WTC11 (cell line): ENCODE measurements around the gene TJP3. TPM values are rescaled to one million over a fixed set of nuclear protein-coding genes. Genes with fewer than 3 reads are reported as not detected.
A peak's percentile ranks its signal among the peaks of the same experiment; 100 is the strongest.

Experiments used
- ATAC-seq: fragments of 200-7000 bp; cut with Tn5 transposase; 2 replicates; pipeline ENCODE4 v1.10.0; 2021; ENCODE audit warnings: mild to moderate bottlenecking, moderate library complexity
- CTCF ChIA-PET: fragments of 300-600 bp; sonication (Branson Sonifier 250); formaldehyde crosslinking; loops from one replicate; lab custom pipeline; 2021; ENCODE audit warnings: antibody characterized with exemption; lab: Charles Lee
- POLR2A ChIA-PET: fragments of 350-600 bp; sonication (Branson Sonifier 250); formaldehyde crosslinking; loops from one replicate; lab custom pipeline; 2021; ENCODE audit warnings: antibody characterized with exemption; lab: Charles Lee
- DNase-seq: peaks from one replicate; pipeline ENCODE4 v3.0.0; 2021; ENCODE audit warnings: low spot score
- H3K27ac Mint-ChIP-seq: 2 replicates; pipeline ENCODE4 v1.8.0; 2021; ENCODE audit warnings: mixed read lengths
- H3K27me3 Mint-ChIP-seq: 2 replicates; pipeline ENCODE4 v1.8.0; 2021; ENCODE audit warnings: low read depth, mild to moderate bottlenecking, moderate library complexity, mixed read lengths
- H3K36me3 Mint-ChIP-seq: 2 replicates; pipeline ENCODE4 v1.8.0; 2021; ENCODE audit warnings: mixed read lengths
- H3K4me1 Mint-ChIP-seq: 2 replicates; pipeline ENCODE4 v1.8.0; 2022; ENCODE audit warnings: mixed read lengths
- H3K4me3 Mint-ChIP-seq: 2 replicates; pipeline ENCODE4 v1.8.0; 2021; ENCODE audit warnings: mild to moderate bottlenecking, moderate library complexity, mixed read lengths
- H3K9me3 Mint-ChIP-seq: 2 replicates; pipeline ENCODE4 v1.8.0; 2021; ENCODE audit warnings: mixed read lengths
- AR ChIP-seq: fragments of 250-450 bp; sonication (Bioruptor Pico); IDR thresholded peaks from 2 replicates; pipeline ENCODE4 v1.9.0; 2021; ENCODE audit warnings: mild to moderate bottlenecking
- ATF1 ChIP-seq: sonication (generic); formaldehyde crosslinking; IDR thresholded peaks from 2 replicates; pipeline ENCODE4 v1.8.1; 2023; ENCODE audit warnings: mild to moderate bottlenecking, moderate library complexity, missing genetic modification reagents
- ATF6 ChIP-seq: sonication (generic); formaldehyde crosslinking; IDR thresholded peaks from 2 replicates; pipeline ENCODE4 v1.8.1; 2023; ENCODE audit warnings: mild to moderate bottlenecking, missing genetic modification reagents
- CREM ChIP-seq: sonication (generic); formaldehyde crosslinking; IDR thresholded peaks from 2 replicates; pipeline ENCODE4 v1.8.1; 2022; ENCODE audit warnings: mild to moderate bottlenecking, missing genetic modification reagents, moderate library complexity
- CTCF ChIP-seq: fragments of 200-600 bp; IDR thresholded peaks from 2 replicates; pipeline ENCODE4 v1.8.0; 2022; ENCODE audit warnings: antibody characterized with exemption
- E2F1 ChIP-seq: sonication (generic); formaldehyde crosslinking; IDR thresholded peaks from 2 replicates; pipeline ENCODE4 v1.8.0; 2022; ENCODE audit warnings: mild to moderate bottlenecking, missing genetic modification reagents
- ETV6 ChIP-seq: sonication (generic); formaldehyde crosslinking; IDR thresholded peaks from 2 replicates; pipeline ENCODE4 v1.8.1; 2022; ENCODE audit warnings: mild to moderate bottlenecking, missing genetic modification reagents
- FOXP1 ChIP-seq: sonication (generic); formaldehyde crosslinking; IDR thresholded peaks from 2 replicates; pipeline ENCODE4 v1.8.0; 2022; ENCODE audit warnings: missing genetic modification reagents, mild to moderate bottlenecking, moderate library complexity, borderline replicate concordance
- GABPB1 ChIP-seq: sonication (generic); formaldehyde crosslinking; IDR thresholded peaks from 2 replicates; pipeline ENCODE4 v1.8.1; 2023; ENCODE audit warnings: mild to moderate bottlenecking, missing genetic modification reagents
- IRF2 ChIP-seq: sonication (generic); formaldehyde crosslinking; IDR thresholded peaks from 2 replicates; pipeline ENCODE4 v1.8.0; 2022; ENCODE audit warnings: low read depth, missing genetic modification reagents, borderline replicate concordance
- KAT7 ChIP-seq: sonication (generic); formaldehyde crosslinking; IDR thresholded peaks from 2 replicates; pipeline ENCODE4 v1.8.1; 2023; ENCODE audit warnings: missing genetic modification reagents, mild to moderate bottlenecking, borderline replicate concordance
- MAX ChIP-seq: sonication (generic); formaldehyde crosslinking; IDR thresholded peaks from 2 replicates; pipeline ENCODE4 v1.8.0; 2022; ENCODE audit warnings: mild to moderate bottlenecking, missing genetic modification reagents
- NFATC4 ChIP-seq: fragments of 250-450 bp; sonication (Bioruptor Pico); IDR thresholded peaks from 2 replicates; pipeline ENCODE4 v1.9.0; 2021; ENCODE audit warnings: mild to moderate bottlenecking
- NFE2L1 ChIP-seq: sonication (generic); formaldehyde crosslinking; IDR thresholded peaks from 2 replicates; pipeline ENCODE4 v1.8.1; 2023; ENCODE audit warnings: missing genetic modification reagents
- RORB ChIP-seq: fragments of 250-450 bp; sonication (Bioruptor Pico); IDR thresholded peaks from 2 replicates; pipeline ENCODE4 v1.9.0; 2021; ENCODE audit warnings: mild to moderate bottlenecking
- SMAD3 ChIP-seq: sonication (generic); formaldehyde crosslinking; IDR thresholded peaks from 2 replicates; pipeline ENCODE4 v1.8.0; 2022; ENCODE audit warnings: missing genetic modification reagents, mild to moderate bottlenecking, borderline replicate concordance
- USF1 ChIP-seq: sonication (generic); formaldehyde crosslinking; IDR thresholded peaks from 2 replicates; pipeline ENCODE4 v1.8.0; 2022; ENCODE audit warnings: mild to moderate bottlenecking, missing genetic modification reagents
- ZBTB21 ChIP-seq: sonication (generic); formaldehyde crosslinking; IDR thresholded peaks from 2 replicates; pipeline ENCODE4 v1.8.1; 2023; ENCODE audit warnings: mild to moderate bottlenecking, missing genetic modification reagents, borderline replicate concordance
- ZNF121 ChIP-seq: sonication (generic); formaldehyde crosslinking; IDR thresholded peaks from 2 replicates; pipeline ENCODE4 v1.8.0; 2023; ENCODE audit warnings: missing genetic modification reagents
- ZNF232 ChIP-seq: sonication (generic); formaldehyde crosslinking; IDR thresholded peaks from 2 replicates; pipeline ENCODE4 v1.8.0; 2022; ENCODE audit warnings: mild to moderate bottlenecking, missing genetic modification reagents
- ZNF532 ChIP-seq: fragments of 250-450 bp; sonication (Bioruptor Pico); IDR thresholded peaks from 2 replicates; pipeline ENCODE4 v1.9.0; 2021; ENCODE audit warnings: mild to moderate bottlenecking, borderline replicate concordance
- total RNA-seq: library from RNA; stranded (reverse); gene quantifications from 3 replicates; pipeline ENCODE4 v1.2.3, GENCODE V29; 2021

TJP3 gene
- total RNA-seq, 1 experiment from 2014 or later = 36.2 TPM

GRCh38 chr19:3783660-3784584 lies 75.7 kb downstream of the TJP3 start:
- CTCF ChIA-PET = interaction anchor here (0.7 to 2.7 kb wide), 18 partner anchors 9 to 204 kb away, joined by 3 to 17 read pairs (median 6); partner anchors contain the start of genes APBA3, DAPK3, MRPL54 and RAX2
- TF ChIP-seq FOXP1 (CRISPR knock-in tag) (no peak), NFATC4 (no peak), CTCF (peak; percentile 66), E2F1 (0 out of 2 replicates have a peak, but pooled peaks have one; percentile 29), AR (no peak), ZNF232 (CRISPR knock-in tag) (no peak), ZBTB21 (CRISPR knock-in tag) (no peak; the same call in 1 of the 2 replicates), KAT7 (no peak), ZNF121 (no peak), ATF6 (CRISPR knock-in tag) (no peak), IRF2 (CRISPR knock-in tag) (no peak), RORB (CRISPR knock-in tag) (no peak), MAX (CRISPR knock-in tag) (peak; percentile 91), SMAD3 (CRISPR knock-in tag) (no peak), CREM (CRISPR knock-in tag) (no peak), NFE2L1 (CRISPR knock-in tag) (no peak), ETV6 (CRISPR knock-in tag) (0 out of 2 replicates have a peak, but pooled peaks have one; percentile 25), USF1 (CRISPR knock-in tag) (peak; percentile 73; the same call in 1 of the 2 replicates), ZNF532 (CRISPR knock-in tag) (no peak), GABPB1 (CRISPR knock-in tag) (no peak), ATF1 (CRISPR knock-in tag) (no peak)

More at GRCh38 chr19:3783660-3784584, 75.7 kb downstream of the TJP3 start:
- Mint-ChIP-seq H3K4me1 (peaks cover 7% of the 10 kb centered on the region), H3K27me3 (peaks cover 17% of the 10 kb centered on the region), H3K27ac (no peak overlapping the region), H3K9me3 (peaks cover 18% of the 10 kb centered on the region), H3K36me3 (peaks cover 21% of the 10 kb centered on the region), H3K4me3 (peak overlapping the region; percentile 75)
- DNase-seq = peak; percentile 75
- peak; percentile 80 for ATAC-seq
- POLR2A ChIA-PET = no interaction called here
